Heart right ventricle (tissue), 16 donors: ENCODE data around the gene CNTN5. TPM values are rescaled to one million over a fixed set of nuclear protein-coding genes. Genes with fewer than 3 reads are reported as not detected.

Experiments
- ATAC-seq, 8 donors: fragments of 200-7000 bp; cut with Tn5 transposase; one replicate each; pipeline ENCODE4 v1.9.1; 2020; ENCODE audit warnings: mild to moderate bottlenecking in 8 of 8, moderate library complexity in 8 of 8, moderate number of reproducible peaks in 1 of 8
- DNase-seq, 2 donors: peaks; one replicate each; pipeline ENCODE4 v3.0.0-alpha.2; 2020
- H3K27ac ChIP-seq, 10 donors: fragments of 200-600 bp; sonication (generic) in 2 of 10; one replicate each; pipeline versions ENCODE4 v1.5.0 to v1.8.0; 2020 to 2022; ENCODE audit warnings: mild to moderate bottlenecking in 3 of 10
- H3K27me3 ChIP-seq, 7 donors: fragments of 200-600 bp; one replicate each; pipeline ENCODE4 v1.8.0; 2021 to 2022; ENCODE audit warnings: mild to moderate bottlenecking in 2 of 7
- H3K36me3 ChIP-seq, 9 donors: fragments of 200-600 bp; sonication (generic) in 1 of 9; one replicate each; pipeline versions ENCODE4 v1.5.0 to v1.8.0; 2020 to 2022; ENCODE audit warnings: mild to moderate bottlenecking in 2 of 9
- H3K4me1 ChIP-seq, 9 donors: fragments of 200-600 bp; sonication (generic) in 1 of 9; one replicate each; pipeline versions ENCODE4 v1.5.0 to v1.8.0; 2020 to 2022; ENCODE audit warnings: mild to moderate bottlenecking in 4 of 9
- H3K4me3 ChIP-seq, 10 donors: fragments of 200-600 bp; sonication (generic) in 2 of 10; one replicate each; pipeline versions ENCODE4 v1.5.0 to v1.8.0; 2020 to 2022; ENCODE audit warnings: mild to moderate bottlenecking in 7 of 10, moderate library complexity in 2 of 10
- H3K9me3 ChIP-seq, 11 donors: fragments of 200-600 bp in 10 of 11; sonication (generic) in 2 of 11; one replicate each; pipeline versions ENCODE4 v1.5.0 to v1.8.0; 2013 to 2022; ENCODE audit warnings: mild to moderate bottlenecking in 2 of 11, control low read depth in 1 of 11, moderate library complexity in 1 of 11
- WGBS, 2 donors: extraction: QIAGEN DNeasy Blood & Tissue Kit; methylation state at CpG; one replicate each; pipeline ENCODE4 v1.1.7; 2013; ENCODE audit warnings: inconsistent platforms in 1 of 2; 5-methylcytosine and 5-hydroxymethylcytosine counted together
- intact Hi-C, 10 donors: fragments of 100-400 bp; cut with DNase I; formaldehyde crosslinking; loops; one replicate each; pipeline versions ENCODE4 v1.11.1 to v1.14.2; 2022
- polyA plus RNA-seq, 2 donors: library from polyadenylated mRNA; stranded (reverse); fragments of 200-250 nt; gene quantifications; one replicate each; pipeline ENCODE4 v1.2.3, GENCODE V29; 2013
- total RNA-seq, 10 donors: library from RNA; stranded (reverse); fragmentation: NEBNext Ultra II Directional in 3 of 10; extraction: Animal tissue kit (Norgen Biotek cat#: 25700) in 3 of 10; gene quantifications; one replicate each; pipeline versions ENCODE4 v1.2.1 to v1.2.4, GENCODE V29; 2021 to 2023
- TF ChIP-seq, protein P1 (sequence below), 9 donors: fragments of 200-600 bp; sonication (generic) in 2 of 9; IDR thresholded peaks; one replicate each; pipeline versions ENCODE4 v1.5.0 to v1.8.0; 2021 to 2022; ENCODE audit warnings: antibody characterized with exemption in 9 of 9, mild to moderate bottlenecking in 5 of 9, moderate library complexity in 1 of 9
- donor health status: Arrhythmogenic right ventricular cardiomyopathy.
- donor health status: ischemic (EF 13 %, LVEDD 7.1; RV severe dilation, severe dysfunction).
- donor health status: healthy with polysubstance abuse.
- donor health status: DM: no; HTN: yes; CAD: no.
- donor health status: DM: no; HTN: no; CAD: no.
- donor health status: ischemic (EF 25% LVEDD 6.9; RV normal size, moderate dysfunction).
- donor health status: ischemic (EF 25% LVEDD 5.7; RV mildly dilated, moderate dysfunction).
- donor health status: healthy.
- donor health status: DM: yes; HTN: yes; CAD: no.
- donor health status: Ischemic cardiomyopathy.
- donor health status: ischemic (EF 35%, LVEDD 5.7; RV mildly dilated, moderate dysfunction).
- donor health status: nonischemic (EF 11% LVEDD 7.7; RV severe dilation, severe dysfunction).
- donor health status: DM: yes; HTN: yes; CAD: no.
- donor health status: PGD.
- donor health status: ischemic (EF 29% LVEDD 5.4; RV normal size, mild dysfunction).
- donor health status: nonischemic (EF 23%, LVEDD 6.1; RV moderate dilation, normal function).

CNTN5 gene
- total and polyA plus RNA-seq, 12 donors = 0.05 to 0.35 (median 0.17) TPM; not detected in 6

DNA sequence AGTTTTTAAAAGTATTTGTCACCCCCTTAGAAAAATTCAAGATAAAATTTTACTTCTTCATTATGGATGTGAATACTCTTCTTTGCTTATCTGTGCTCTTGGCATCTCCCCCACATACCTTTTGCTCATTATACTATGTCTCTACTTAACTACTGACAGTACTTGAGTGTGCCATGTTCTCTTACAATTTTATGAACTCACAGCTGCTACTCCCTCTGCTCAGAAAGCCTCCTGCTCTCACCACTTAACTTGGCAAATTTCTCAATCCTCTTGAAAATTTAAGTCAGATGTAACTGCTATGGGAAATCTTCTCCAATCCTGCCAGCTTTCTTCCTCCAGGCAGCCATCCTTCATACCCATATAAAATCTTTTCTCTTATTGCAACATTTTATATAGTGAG, 163.4 kb downstream of the CNTN5 start:
- DNase-seq (no peak), ATAC-seq (no peak)
- Histone ChIP-seq H3K27ac (no peak overlapping the region), H3K4me3 (no peak overlapping the region), H3K9me3 (no peaks in the 10 kb centered on the region), H3K4me1 (no peaks in the 10 kb centered on the region), H3K27me3 (no peaks in the 10 kb centered on the region), H3K36me3 (no peaks in the 10 kb centered on the region)
- intact Hi-C loops = no loop called here
- TF ChIP-seq, protein P1, sequence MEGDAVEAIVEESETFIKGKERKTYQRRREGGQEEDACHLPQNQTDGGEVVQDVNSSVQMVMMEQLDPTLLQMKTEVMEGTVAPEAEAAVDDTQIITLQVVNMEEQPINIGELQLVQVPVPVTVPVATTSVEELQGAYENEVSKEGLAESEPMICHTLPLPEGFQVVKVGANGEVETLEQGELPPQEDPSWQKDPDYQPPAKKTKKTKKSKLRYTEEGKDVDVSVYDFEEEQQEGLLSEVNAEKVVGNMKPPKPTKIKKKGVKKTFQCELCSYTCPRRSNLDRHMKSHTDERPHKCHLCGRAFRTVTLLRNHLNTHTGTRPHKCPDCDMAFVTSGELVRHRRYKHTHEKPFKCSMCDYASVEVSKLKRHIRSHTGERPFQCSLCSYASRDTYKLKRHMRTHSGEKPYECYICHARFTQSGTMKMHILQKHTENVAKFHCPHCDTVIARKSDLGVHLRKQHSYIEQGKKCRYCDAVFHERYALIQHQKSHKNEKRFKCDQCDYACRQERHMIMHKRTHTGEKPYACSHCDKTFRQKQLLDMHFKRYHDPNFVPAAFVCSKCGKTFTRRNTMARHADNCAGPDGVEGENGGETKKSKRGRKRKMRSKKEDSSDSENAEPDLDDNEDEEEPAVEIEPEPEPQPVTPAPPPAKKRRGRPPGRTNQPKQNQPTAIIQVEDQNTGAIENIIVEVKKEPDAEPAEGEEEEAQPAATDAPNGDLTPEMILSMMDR (IDR thresholded peaks at IDR 0.05) = no peak

DNA sequence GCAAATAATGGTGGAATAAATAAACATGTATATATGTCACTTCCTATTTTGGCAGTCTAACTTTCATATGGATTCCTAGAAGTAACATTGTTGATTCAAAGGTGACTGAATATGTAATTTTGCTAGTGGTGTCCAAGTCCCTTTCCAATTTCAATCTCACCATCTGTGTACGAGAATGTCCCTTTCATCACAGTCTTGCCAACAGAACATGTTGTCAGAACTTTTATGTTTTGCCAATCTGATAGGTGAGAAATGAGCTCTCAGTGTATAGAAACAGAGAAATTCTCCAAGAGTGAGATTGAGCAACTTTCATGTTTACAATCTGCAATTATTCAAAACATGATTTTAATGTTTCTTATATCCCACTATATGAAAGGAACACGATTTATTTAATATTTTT, 167.5 kb downstream of the CNTN5 start:
- 66 to 75% methylated on average over 2 of the region's 2 CpGs for WGBS, 2 donors
- ATAC-seq (no peak), DNase-seq (no peak)
- H3K27me3 ChIP-seq = no peaks in the 10 kb centered on the region
- intact Hi-C loops = no loop called here
- no peaks in the 10 kb centered on the region for H3K9me3 ChIP-seq
- H3K4me3 ChIP-seq = no peak overlapping the region
- no peaks in the 10 kb centered on the region for H3K4me1 ChIP-seq
- no peaks in the 10 kb centered on the region for H3K36me3 ChIP-seq
- no peak overlapping the region for H3K27ac ChIP-seq
- TF ChIP-seq, protein P1 (IDR thresholded peaks at IDR 0.05) = no peak

DNA sequence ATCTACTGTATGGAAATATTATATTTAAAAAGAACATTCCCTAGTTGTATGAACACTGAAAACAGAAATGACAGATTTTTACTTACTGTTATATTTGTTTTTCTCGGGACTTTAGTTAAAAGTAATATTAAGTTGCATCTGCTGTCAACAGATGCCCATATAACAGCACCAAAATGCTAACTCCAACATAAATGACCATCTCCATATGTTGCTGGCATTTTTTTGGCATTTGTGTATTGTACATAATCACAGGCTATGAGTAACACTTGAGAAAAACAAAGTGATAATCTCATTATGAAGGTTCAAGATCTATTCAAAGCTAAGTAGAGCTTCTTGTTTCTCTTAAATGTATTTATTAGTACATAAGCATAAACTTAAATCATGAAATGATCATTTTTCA, 172.0 kb downstream of the CNTN5 start:
- TF ChIP-seq, protein P1 (IDR thresholded peaks at IDR 0.05) = no peak
- H3K4me1 ChIP-seq = no peaks in the 10 kb centered on the region
- ATAC-seq = no peak
- H3K36me3 ChIP-seq = no peaks in the 10 kb centered on the region
- H3K4me3 ChIP-seq = no peak overlapping the region
- H3K27ac ChIP-seq = no peak overlapping the region
- WGBS, 2 donors = 66 to 70% methylated on average over 1 of the region's 1 CpG
- DNase-seq = no peak
- intact Hi-C loops = no loop called here
- no peaks in the 10 kb centered on the region for H3K27me3 ChIP-seq
- no peaks in the 10 kb centered on the region for H3K9me3 ChIP-seq

DNA sequence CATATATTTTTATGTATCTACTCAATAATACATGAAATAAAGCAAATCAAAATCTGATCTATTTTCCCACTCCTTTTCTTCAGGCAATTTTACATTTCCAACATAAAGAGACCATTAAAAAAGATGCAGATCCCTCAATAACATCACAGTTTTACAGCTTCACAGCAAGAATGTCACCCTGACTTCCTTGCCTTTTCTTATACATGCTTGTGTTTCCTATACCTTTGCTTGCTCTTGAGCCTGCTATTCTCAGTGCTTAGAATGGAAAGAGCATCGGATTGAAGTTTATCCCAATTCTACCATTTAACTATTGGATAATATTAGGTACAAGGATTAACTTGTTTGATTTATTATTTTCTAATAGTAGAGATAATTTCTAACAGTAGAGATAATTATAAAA, 176.7 kb downstream of the CNTN5 start:
- H3K9me3 ChIP-seq = no peaks in the 10 kb centered on the region
- ATAC-seq (no peak), DNase-seq (no peak)
- no peaks in the 10 kb centered on the region for H3K36me3 ChIP-seq
- intact Hi-C loops = no loop called here
- no peaks in the 10 kb centered on the region for H3K27me3 ChIP-seq
- no peaks in the 10 kb centered on the region for H3K4me1 ChIP-seq
- TF ChIP-seq, protein P1 (IDR thresholded peaks at IDR 0.05) = no peak
- H3K4me3 ChIP-seq = no peak overlapping the region
- 56 to 63% methylated on average over 1 of the region's 1 CpG for WGBS, 2 donors
- no peak overlapping the region for H3K27ac ChIP-seq

DNA sequence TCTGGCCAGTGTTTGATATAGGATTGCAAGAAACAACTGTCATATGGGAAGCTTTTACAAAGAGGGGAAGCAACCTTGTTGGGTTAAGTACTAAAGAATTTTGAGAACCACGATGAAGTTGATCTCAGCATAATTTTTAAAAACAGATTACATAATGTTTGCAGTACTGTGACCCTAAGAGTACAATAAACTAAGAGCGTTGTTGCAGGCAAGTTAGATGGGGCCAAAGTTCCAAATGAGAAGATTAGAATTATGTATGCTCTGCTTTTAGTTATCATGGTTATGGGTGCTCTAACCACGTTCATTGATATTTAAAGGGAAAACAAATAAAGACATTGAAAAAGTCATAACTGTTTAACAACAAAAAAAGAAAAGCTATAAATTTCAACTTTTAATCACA, 177.5 kb downstream of the CNTN5 start:
- Histone ChIP-seq H3K27ac (no peak overlapping the region), H3K27me3 (no peaks in the 10 kb centered on the region), H3K9me3 (no peaks in the 10 kb centered on the region), H3K36me3 (no peaks in the 10 kb centered on the region), H3K4me3 (no peak overlapping the region), H3K4me1 (no peaks in the 10 kb centered on the region)
- 43% methylated on average over 3 of the region's 3 CpGs for WGBS, 2 donors
- intact Hi-C loops = no loop called here
- ATAC-seq (no peak), DNase-seq (no peak)
- TF ChIP-seq, protein P1 (IDR thresholded peaks at IDR 0.05) = no peak
